Bronchial smooth muscle cell (primary cell): ENCODE data around the gene HOXA6. TPM values are rescaled to one million over a fixed set of nuclear protein-coding genes. Genes with fewer than 3 reads are reported as not detected.

Experiments
- total RNA-seq: library from RNA; depleted of rRNA; stranded (reverse); fragments of >200 nt; gene quantifications from 2 replicates; pipeline ENCODE4 v1.2.1, GENCODE V29; 2014

Gene HOXA6
- 0.09 and 0.16 TPM in 2 replicates for total RNA-seq

GRCh38 chr7:27147199-27148030 is at the start of gene HOXA6:
HOXA6 (minus strand) TSS chr7:27147774; CDS start chr7:27147749, 25 bp downstream.

GRCh38 chr7:27185013-27185853 is 37.7 kb upstream of the HOXA6 start, which contains the start of gene HOXA11:
HOXA11 (minus strand) TSS chr7:27185232; CDS start chr7:27185144, 88 bp downstream.

GRCh38 chr7:27173956-27174873 is 26.6 kb upstream of the HOXA6 start, which contains the start of gene HOXA10:
HOXA10 (minus strand) TSS chr7:27174320; CDS start chr7:27174306, 14 bp downstream.

GRCh38 chr7:27165089-27165995 is 17.8 kb upstream of the HOXA6 start, which contains the start of gene HOXA9:
HOXA9 (minus strand) TSS chr7:27165537; CDS start chr7:27165457, 80 bp downstream.

GRCh38 chr7:27156508-27156898 is 8.9 kb upstream of the HOXA6 start, which contains the start of gene HOXA7:
HOXA7 (minus strand) TSS chr7:27156675; CDS start chr7:27156545, 130 bp downstream.

GRCh38 chr7:27151931-27152815 is 4.6 kb upstream of the HOXA6 start, which contains the start of gene HOXA3:
HOXA3 (minus strand) TSS chr7:27152583; CDS start chr7:27110640, 41,943 bp downstream.

GRCh38 chr7:27143023-27143949 is 4.3 kb downstream of the HOXA6 start, which contains the start of gene HOXA5:
HOXA5 (minus strand) TSS chr7:27143681; CDS start chr7:27143607, 74 bp downstream.

GRCh38 chr7:27130540-27131389 is 16.8 kb downstream of the HOXA6 start, which contains the start of gene HOXA4:
HOXA4 (minus strand) TSS chr7:27130757; CDS start chr7:27130733, 24 bp downstream.

GRCh38 chr7:27102581-27103442 is 44.8 kb downstream of the HOXA6 start, which contains the start of gene HOXA2:
HOXA2 (minus strand) TSS chr7:27102683; CDS start chr7:27102500, 183 bp downstream.

GRCh38 chr7:27095897-27096767 is 51.4 kb downstream of the HOXA6 start, which contains the start of gene HOXA1:
HOXA1 (minus strand) TSS chr7:27096000; CDS start chr7:27095912, 88 bp downstream.

Other genes with a start within 250 kb of the HOXA6 start
- 0.17 and 0.63 TPM in 2 replicates for gene HOXA1, start 51.8 kb downstream of the HOXA6 start, total RNA-seq
- 0.43 and 1.3 TPM in 2 replicates for gene HOXA2, start 45.1 kb downstream of the HOXA6 start, total RNA-seq
- 0.34 and 0.47 TPM in 2 replicates for gene HOXA4, start 17.0 kb downstream of the HOXA6 start, total RNA-seq
- 10.3 and 26.0 TPM in 2 replicates for gene HOXA5, start 4.1 kb downstream of the HOXA6 start, total RNA-seq
- 1.3 and 2.4 TPM in 2 replicates for gene HOXA3, start 4.8 kb upstream of the HOXA6 start, total RNA-seq
- under 0.01 TPM in 1 of 2 replicates, not detected in the other for gene HOXA7, start 8.9 kb upstream of the HOXA6 start, total RNA-seq
- gene HOXA9, start 17.8 kb upstream of the HOXA6 start, total RNA-seq = not detected in 2 replicates
- under 0.01 TPM in 1 of 2 replicates, not detected in the other for gene HOXA10, start 26.5 kb upstream of the HOXA6 start, total RNA-seq
- 0.16 TPM in 1 of 2 replicates, not detected in the other for gene HOXA11, start 37.5 kb upstream of the HOXA6 start, total RNA-seq
- not detected in 2 replicates for gene HOXA13, start 52.3 kb upstream of the HOXA6 start, total RNA-seq
- not detected in 2 replicates for gene EVX1, start 95.0 kb upstream of the HOXA6 start, total RNA-seq